ENCODE data around the gene MRGPRX4.

GRCh38 chr11:18188796-18189195, 16.2 kb downstream of the MRGPRX4 start:
- TF ChIP-seq CTCF (IDR thresholded peaks at IDR 0.05; ENCODE audit: low read length) = no peak
- TF ChIP-seq EZH2 (IDR thresholded peaks at IDR 0.05; ENCODE audit: borderline replicate concordance, low read length) = no peak

All from OCI-LY1 (cell line).